Tibial nerve (tissue), 4 donors: Measurements from ENCODE around the gene PDXP.

ENCODE experiments used
- CTCF ChIP-seq, 5 experiments: fragments of 200-600 bp in 3 of 5; fragments of 450-650 bp in 2 of 5; sonication (generic) in 3 of 5; IDR thresholded peaks; one replicate each; pipeline ENCODE4 v1.5.1; 2016 to 2019; ENCODE audit warnings: antibody characterized with exemption in 5 of 5, mild to moderate bottlenecking in 3 of 5, moderate library complexity in 2 of 5
- EP300 ChIP-seq, 2 donors: sonication (generic); formaldehyde crosslinking; IDR thresholded peaks; one replicate each; pipeline ENCODE4 v1.6.1; 2017; ENCODE audit warnings: antibody characterized with exemption in 2 of 2, mild to moderate bottlenecking in 1 of 2
- POLR2A ChIP-seq, 2 donors: fragments of 450-650 bp; IDR thresholded peaks; one replicate each; pipeline ENCODE4 v1.6.1; 2017; ENCODE audit warnings: antibody characterized with exemption in 2 of 2, mild to moderate bottlenecking in 2 of 2, moderate library complexity in 2 of 2

- TF ChIP-seq POLR2A (IDR thresholded peaks at IDR 0.05): no peak
- no peak for TF ChIP-seq CTCF (IDR thresholded peaks at IDR 0.05)
- TF ChIP-seq EP300 (IDR thresholded peaks at IDR 0.05): no peak
Observed at GRCh38 chr22:37714634-37715033, 56.1 kb downstream of the PDXP start.
